CD4-positive, CD25-positive, alpha-beta regulatory T cell (primary cell): ENCODE results near the gene GSTCD. TPM values are rescaled to one million over a fixed set of nuclear protein-coding genes. Genes with fewer than 3 reads are reported as not detected.

ENCODE experiments used
- ATAC-seq, 2 donors: fragments of 150-1000 bp; cut with Tn5 transposase; one replicate each; pipeline ENCODE4 v1.10.0; 2021; ENCODE audit warnings: low read depth in 2 of 2, moderate number of reproducible peaks in 2 of 2, moderate library complexity in 1 of 2
- DNase-seq, 3 donors: peaks; one replicate each; pipeline versions ENCODE4 v3.0.0 to v3.0.0-alpha.2; 2012 to 2022; ENCODE audit warnings: mixed read lengths in 1 of 3
- H3K27ac ChIP-seq: one replicate; pipeline ENCODE4 v1.7.0; 2013; ENCODE audit warnings: mild to moderate bottlenecking, low read length; ENCODE audit not compliant: insufficient read depth, poor library complexity, severe bottlenecking
- H3K27me3 ChIP-seq: one replicate; pipeline ENCODE4 v1.7.0; 2013; ENCODE audit warnings: low read length; ENCODE audit not compliant: control insufficient read depth, insufficient read depth
- H3K36me3 ChIP-seq: one replicate; pipeline ENCODE4 v1.7.0; 2013; ENCODE audit warnings: mild to moderate bottlenecking, low read length, moderate library complexity; ENCODE audit not compliant: control insufficient read depth, insufficient read depth
- H3K4me1 ChIP-seq: 2 replicates; pipeline ENCODE4 v1.7.0; 2013; ENCODE audit warnings: mild to moderate bottlenecking, low read length; ENCODE audit not compliant: insufficient read depth, control insufficient read depth, poor library complexity, severe bottlenecking
- H3K4me3 ChIP-seq: one replicate; pipeline ENCODE4 v1.7.0; 2013; ENCODE audit warnings: low read depth, mild to moderate bottlenecking, low read length, moderate library complexity
- H3K9me3 ChIP-seq, 2 experiments: 1 replicate in 1 of 2; 2 replicates in 1 of 2; pipeline ENCODE4 v1.7.0; 2013; ENCODE audit warnings: low read length in 2 of 2, mild to moderate bottlenecking in 1 of 2, moderate library complexity in 1 of 2; ENCODE audit not compliant: control insufficient read depth in 2 of 2
- H3K27ac Mint-ChIP-seq, 3 donors: one replicate each; pipeline ENCODE4 v1.8.0; 2020 to 2022; ENCODE audit warnings: mild to moderate bottlenecking in 3 of 3, mixed read lengths in 3 of 3, moderate library complexity in 2 of 3
- H3K27me3 Mint-ChIP-seq: one replicate; pipeline ENCODE4 v1.8.0; 2022; ENCODE audit warnings: mild to moderate bottlenecking, mixed read lengths
- H3K36me3 Mint-ChIP-seq: one replicate; pipeline ENCODE4 v1.8.0; 2020; ENCODE audit warnings: mixed read lengths
- H3K4me1 Mint-ChIP-seq, 4 donors: one replicate each; pipeline ENCODE4 v1.8.0; 2020 to 2022; ENCODE audit warnings: mixed read lengths in 4 of 4, mild to moderate bottlenecking in 1 of 4
- H3K4me3 Mint-ChIP-seq, 4 donors: one replicate each; pipeline ENCODE4 v1.8.0; 2020 to 2022; ENCODE audit warnings: mild to moderate bottlenecking in 4 of 4, mixed read lengths in 4 of 4, moderate library complexity in 3 of 4
- H3K9me3 Mint-ChIP-seq, 7 donors: one replicate each; pipeline ENCODE4 v1.8.0; 2020 to 2022; ENCODE audit warnings: mixed read lengths in 7 of 7, mild to moderate bottlenecking in 3 of 7, moderate library complexity in 2 of 7
- polyA plus RNA-seq, 4 donors: library from polyadenylated mRNA; unstranded; fragments of 300-500 nt; fragmentation: Illumina TruSeq; gene quantifications; one replicate each; pipeline ENCODE4 v1.2.3, GENCODE V29; 2021
- total RNA-seq: library from RNA; stranded (reverse); gene quantifications from one replicate; pipeline ENCODE4 v1.2.3, GENCODE V29; 2022

The GSTCD gene
- total and polyA plus RNA-seq, 5 donors from 2014 or later = 1.6 to 4.4 (median 2.5) TPM

GRCh38 chr4:105896461-105896942 is 187.9 kb downstream of the GSTCD start:
- Mint-ChIP-seq H3K36me3 (no peaks in the 10 kb centered on the region), H3K9me3 (peaks cover 0 to 9% (median 0%) of the 10 kb centered on the region in 7 donors), H3K4me3 (peak overlapping the region in 1 of 4 donors; percentile 21), H3K27me3 (peaks cover 80% of the 10 kb centered on the region), H3K27ac (no peak overlapping the region), H3K4me1 (peaks cover 0 to 4% (median 1%) of the 10 kb centered on the region in 4 donors)
- no peaks in the 10 kb centered on the region for H3K36me3 ChIP-seq
- ATAC-seq = no peak
- no peak overlapping the region for H3K27ac ChIP-seq
- DNase-seq = no peak
- peaks cover 37% of the 10 kb centered on the region for H3K27me3 ChIP-seq
- H3K4me3 ChIP-seq = no peak overlapping the region
- H3K4me1 ChIP-seq = no peaks in the 10 kb centered on the region
- H3K9me3 ChIP-seq = no peaks in the 10 kb centered on the region

Other genes starting within 250 kb of the GSTCD start
- 42.2 TPM for gene PPA2, start 234.7 kb upstream of the GSTCD start, total RNA-seq
- gene PPA2, start 234.7 kb upstream of the GSTCD start, polyA plus RNA-seq = 100 to 1,000 TPM in 3 of 4 donors, 10 to 100 TPM in 1; 91.1 to 126 (median 107) TPM
- not detected for gene ARHGEF38, start 156.2 kb upstream of the GSTCD start, total RNA-seq
- under 1 TPM in 2 of 4 donors, not detected in 2; 0.24 to 0.33 TPM for gene ARHGEF38, start 156.2 kb upstream of the GSTCD start, polyA plus RNA-seq
- gene INTS12, start 95 bp upstream of the GSTCD start, total RNA-seq = 25.4 TPM
- gene INTS12, start 95 bp upstream of the GSTCD start, polyA plus RNA-seq = 10 to 100 TPM; 36.4 to 42.9 (median 39.7) TPM
- not detected for gene NPNT, start 186.7 kb downstream of the GSTCD start, total RNA-seq
- gene NPNT, start 186.7 kb downstream of the GSTCD start, polyA plus RNA-seq = not detected